HPDE6-E6E7 (cell line): ENCODE results near the gene ZCCHC17.

Experiments used
- DNase-seq: peaks from one replicate; pipeline ENCODE4 v3.0.0; 2011; ENCODE audit warnings: missing footprints; ENCODE audit errors: extremely low spot score

The ZCCHC17 gene

DNA sequence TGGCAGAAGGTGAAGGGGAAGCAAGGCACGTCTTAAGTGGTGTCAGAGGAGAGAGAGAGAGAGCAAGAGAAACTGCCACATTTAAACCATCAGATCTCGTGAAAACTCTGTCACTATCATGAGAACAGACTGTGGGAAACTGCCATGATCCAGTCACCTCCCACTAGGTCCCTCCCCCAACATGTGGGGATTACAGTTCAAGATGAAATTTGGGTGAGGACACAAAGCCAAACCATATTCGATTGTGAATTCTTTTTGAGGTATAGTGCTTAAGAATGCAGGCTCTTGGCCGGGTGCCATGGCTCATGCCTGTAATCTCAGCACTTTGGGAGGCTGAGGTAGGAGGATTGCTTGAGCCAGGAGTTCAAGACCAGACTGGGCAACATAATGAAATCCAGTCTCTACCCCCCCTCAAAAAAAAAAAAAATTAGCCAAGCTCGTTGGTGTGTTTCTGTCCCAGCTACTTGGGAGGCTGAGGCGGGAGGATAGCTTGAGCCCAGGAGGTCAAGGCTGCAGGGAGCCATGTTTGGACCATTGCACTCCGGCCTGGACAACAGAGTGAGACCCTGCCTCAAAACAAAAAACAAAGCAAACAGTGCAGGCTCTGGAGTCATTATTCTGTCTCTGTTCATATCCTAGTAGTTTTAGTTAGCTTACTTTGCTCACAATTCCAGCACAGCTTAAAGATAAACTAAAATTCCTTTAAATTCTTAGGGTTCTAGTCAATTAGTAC, 6.0 kb downstream of the ZCCHC17 start:
- DNase-seq = no peak

DNA sequence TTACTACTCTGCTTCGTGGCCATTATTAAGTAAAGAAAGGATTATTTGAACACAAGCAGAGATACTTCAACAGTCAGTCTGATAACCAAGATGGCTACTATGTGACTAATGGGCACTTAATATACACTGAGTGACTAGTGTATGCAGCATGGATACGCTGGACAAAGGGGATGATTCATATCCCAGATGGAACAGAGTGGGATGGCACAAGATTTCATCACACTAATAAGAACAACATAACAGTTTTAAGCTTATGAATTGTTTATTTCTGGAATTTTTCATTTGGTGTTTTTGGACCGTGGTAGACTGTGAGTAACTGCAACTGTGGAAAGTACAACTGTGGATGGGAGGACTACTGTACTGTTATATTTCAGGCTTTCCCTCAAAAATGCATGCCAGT, 9.4 kb downstream of the ZCCHC17 start:
- DNase-seq = peak; percentile 63

DNA sequence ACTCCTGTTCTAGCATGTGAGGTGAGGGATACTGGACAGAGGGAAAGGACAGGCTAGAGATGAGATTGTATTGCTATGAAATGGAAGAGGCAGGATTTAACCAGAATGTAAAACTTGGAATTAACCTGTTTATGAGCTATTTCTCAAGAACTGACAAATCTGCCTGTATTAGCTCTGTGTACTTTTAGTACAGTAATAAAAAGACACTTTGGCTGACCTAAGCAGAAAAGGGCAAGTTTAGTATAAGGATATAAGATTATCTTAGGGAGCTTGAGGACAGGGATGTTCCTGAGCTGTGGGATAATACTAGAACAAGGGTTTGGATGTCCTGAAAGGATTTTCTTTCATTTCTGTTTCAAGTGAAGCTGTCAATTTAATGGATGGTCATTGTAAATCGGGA, 11.2 kb downstream of the ZCCHC17 start:
- no peak for DNase-seq

DNA sequence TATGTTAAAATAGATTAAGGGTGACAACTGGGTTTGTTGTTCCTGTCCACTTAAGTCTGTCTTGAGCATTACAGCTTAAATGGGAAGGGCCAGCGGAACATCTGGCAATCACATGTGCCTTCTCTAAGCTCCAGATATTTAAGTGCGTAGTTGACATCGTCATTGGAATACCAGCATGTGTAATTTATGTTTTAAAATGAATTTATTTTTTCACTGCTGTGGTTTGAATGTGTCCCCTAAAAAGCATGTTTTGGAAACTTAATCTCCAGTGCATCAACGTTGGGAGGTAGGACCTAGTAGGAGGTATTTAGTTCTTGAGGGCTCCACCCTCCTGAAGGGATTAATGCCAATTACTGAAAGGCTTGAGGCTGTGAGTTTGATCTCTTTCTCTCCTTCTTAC, 13.4 kb downstream of the ZCCHC17 start:
- DNase-seq = no peak

DNA sequence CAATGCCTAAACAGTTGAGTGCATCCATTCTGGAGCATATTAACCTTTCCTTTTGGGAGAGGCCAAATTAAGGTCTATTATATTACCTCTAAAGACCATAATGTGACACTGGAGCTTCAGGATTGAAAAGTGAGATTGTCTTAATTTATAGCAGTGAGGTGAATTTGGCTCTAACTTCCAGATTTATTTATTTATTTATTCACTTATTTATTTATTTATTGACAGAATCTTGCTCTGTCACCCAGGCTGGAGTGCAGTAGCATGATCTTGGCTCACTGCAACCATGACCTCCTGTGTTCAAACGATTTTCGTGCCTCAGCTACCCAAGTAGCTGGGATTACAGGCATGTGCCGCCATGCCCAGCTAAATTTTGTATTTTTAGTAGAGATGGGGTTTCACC, 19.1 kb downstream of the ZCCHC17 start:
- DNase-seq = no peak

DNA sequence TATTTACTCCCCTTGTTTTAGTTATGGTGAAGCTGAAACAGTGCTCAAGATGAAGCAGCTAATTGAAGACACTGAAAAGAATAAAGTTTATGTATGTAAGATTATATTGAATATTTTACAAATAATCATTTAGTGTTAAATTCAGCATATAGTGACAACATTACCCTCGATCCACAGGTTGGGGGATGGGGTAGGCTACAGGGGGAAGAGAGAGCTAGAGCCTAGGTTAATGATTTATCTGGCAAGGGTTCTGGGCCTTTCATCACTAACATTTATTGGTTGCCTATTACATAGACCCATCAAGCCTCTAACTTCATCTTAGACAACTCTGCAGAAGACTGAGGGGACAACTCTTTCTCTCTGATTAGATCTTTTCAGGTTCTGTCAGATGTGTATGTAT, 21.3 kb downstream of the ZCCHC17 start:
- DNase-seq = no peak

DNA sequence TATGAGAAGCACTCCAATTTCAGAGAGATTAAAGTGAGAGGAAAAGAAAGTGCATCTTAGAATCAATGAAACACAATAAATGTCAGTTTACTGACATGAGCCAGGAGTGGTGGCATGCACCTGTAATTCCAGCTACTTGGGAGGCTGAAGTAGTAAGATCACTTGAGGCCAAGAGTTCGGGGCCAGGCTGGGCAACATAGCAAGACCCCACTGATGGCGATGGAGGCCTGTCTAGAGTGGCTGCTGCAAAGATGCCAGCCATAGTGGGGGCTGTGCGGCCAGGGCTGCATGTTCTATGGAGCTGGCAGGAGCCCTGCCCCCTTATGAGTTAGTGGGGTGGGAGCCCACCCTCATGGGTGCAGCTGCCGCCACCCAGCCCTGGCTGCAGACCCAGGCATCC, 27.3 kb downstream of the ZCCHC17 start:
- DNase-seq = no peak

DNA sequence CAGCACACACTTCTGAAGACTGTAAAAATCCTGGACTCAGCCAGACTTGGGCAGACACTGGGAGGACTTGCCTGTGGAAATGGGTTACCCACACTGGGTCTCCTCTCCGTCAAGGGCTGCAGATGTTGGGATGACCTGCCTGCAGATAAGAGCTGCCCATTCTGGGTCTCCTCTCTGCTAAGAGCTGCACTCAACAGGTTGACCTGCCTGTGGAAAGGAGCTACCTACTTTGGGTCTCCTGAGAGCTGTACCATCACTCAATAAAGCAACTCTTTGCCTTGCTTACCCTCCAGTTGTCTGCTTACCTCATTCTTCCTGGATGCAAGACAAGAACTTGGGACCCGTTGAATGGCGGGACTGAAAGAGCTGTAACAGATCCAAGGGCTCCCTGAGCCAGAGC, 28.2 kb downstream of the ZCCHC17 start:
- no peak for DNase-seq

DNA sequence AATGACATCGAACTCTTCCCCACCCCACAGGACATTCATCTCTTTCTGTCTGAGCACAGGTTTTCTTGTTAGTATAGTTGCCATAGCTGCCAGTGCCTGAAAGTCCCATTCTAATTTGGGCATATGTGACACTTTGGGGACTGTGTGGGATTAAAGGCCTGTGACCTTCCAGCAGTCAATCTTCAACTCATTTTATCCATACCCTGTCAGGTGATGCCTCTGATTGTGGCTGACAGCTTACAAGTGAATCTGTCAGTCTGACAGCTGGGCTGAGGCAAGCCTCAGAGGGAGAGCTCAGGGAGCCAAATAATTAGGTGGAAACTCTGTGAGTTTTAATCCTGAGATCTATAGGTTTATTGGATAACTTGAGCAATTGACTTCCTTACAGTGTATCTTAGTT, 29.6 kb downstream of the ZCCHC17 start:
- DNase-seq = no peak

DNA sequence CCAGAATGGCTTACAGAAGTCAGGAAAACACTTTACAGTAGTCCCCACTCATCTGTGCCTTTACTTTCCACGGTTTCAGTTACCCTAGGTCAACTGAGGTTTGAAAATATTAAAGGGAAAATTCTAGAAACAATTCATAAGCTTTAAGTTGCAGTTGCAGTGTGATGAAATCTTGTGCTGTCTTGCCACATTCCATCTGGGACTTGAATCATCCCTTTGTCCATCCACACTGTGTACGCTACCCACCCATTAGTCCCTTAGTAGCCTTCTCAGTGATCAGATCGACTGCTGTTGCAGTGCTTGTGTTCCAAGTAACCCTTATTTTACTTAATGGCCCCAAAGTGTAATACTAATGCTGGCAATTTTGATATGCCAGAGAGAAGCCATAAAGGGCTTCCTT, 30.5 kb downstream of the ZCCHC17 start:
- DNase-seq = no peak

DNA sequence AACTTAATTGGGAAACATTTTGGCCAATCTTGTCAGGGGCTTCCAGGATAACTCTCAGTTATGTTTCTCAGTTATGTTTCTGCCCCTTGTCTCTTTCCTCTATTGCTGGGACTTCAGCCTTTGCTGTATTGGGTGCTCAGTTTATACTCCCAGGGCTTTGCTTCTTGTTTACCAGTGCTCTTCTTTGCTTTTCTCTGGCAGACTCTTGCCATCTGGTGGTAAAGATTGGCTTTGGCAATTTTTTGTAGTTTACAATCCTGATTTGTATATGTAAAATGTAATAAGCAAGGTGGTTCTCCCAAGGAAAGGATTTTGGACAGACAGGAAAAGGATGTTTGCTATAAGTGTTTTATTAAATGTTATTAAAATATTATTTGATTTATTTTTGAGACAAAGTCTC, 38.2 kb downstream of the ZCCHC17 start:
- DNase-seq = peak; percentile 16

DNA sequence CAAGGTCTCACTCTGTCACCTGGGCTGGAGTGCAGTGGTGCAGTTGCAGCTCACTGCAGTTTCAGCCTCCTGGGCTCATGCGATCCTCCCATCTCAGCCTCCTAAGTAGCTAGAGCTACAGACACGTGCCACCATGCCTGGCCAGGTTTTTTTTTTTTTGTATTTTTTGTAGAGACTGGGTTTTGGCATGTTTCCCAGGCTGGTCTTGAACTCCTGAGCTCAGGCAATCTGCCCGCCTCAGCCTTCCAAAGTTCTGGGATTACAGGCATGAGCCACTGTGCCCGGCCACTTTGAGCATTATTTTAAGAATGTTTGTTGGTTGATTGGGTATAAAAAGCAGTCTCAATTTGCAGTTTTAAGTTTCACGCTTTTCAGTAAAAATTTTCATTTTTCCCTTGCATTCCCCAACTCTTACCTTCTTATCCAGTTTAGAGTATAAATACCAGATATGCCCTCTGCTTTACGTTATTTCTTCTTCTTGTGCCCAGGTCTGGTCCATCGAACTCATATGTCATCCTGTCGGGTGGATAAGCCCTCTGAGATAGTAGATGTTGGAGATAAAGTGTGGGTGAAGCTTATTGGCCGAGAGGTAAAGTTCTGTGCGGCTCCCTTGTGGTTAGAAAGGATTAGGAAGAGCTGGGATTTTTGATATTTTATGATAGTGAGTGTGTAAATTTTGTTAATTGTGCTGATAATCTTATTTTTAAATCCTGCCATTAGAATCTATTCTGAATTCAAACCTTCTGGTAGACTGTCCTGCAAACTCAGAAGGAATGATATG, 40.0 kb downstream of the ZCCHC17 start:
- DNase-seq = no peak

DNA sequence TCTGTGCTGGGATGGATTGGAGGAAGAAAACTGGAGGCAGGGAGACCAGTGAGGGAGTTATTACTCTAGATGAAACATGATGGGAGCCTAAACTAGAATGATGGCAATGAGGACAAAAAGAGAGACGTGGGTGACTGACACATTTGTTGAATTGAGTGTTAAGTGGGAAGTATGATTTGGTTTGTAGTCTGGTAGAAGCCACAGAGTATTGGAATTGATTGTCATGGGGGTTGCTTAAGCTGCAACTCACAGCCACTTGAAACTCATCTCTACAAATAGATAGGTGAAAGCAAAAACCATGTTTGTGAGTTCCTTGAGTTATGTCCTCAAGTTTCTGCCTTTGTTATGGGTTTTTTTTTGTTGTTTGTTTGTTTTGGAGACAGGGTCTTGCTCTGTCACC, 47.7 kb downstream of the ZCCHC17 start:
- no peak for DNase-seq

DNA sequence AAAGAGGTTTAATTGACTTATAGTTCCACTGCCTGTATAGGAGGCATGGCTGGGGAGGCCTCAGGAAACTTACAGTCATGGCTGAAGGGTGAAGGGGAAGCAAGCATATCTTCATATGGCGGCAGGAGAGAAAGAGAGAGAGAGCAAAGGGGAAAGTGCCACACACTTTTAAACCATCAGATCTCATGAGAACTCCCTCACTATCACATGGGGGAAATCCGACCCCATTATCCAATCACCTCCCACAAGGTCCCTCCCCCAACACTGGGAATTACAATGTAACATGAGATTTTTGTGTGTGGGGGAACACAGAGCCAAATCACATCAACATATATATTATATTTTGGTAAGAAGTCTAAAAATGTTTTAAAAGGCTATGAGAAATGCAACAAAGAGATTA, 48.8 kb downstream of the ZCCHC17 start:
- DNase-seq = no peak

DNA sequence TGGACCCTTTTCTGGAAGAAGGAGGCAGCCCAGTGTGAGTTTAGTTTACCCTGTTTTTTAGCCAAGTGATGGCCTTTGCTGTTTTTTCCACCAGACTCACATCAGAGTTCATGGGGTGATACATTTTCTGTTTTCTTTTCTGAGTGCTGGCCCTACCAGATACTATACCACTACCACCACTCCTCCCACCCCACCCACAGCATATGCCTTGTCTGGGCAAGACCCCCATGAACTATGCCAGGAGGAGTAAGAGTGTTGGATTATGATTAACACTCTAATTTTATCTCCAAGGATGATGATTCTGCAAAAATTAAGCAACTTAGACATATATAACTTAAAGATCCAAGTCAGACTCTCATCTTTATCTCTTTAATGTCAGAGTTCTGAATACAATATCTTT, 50.0 kb downstream of the ZCCHC17 start:
- no peak for DNase-seq

DNA sequence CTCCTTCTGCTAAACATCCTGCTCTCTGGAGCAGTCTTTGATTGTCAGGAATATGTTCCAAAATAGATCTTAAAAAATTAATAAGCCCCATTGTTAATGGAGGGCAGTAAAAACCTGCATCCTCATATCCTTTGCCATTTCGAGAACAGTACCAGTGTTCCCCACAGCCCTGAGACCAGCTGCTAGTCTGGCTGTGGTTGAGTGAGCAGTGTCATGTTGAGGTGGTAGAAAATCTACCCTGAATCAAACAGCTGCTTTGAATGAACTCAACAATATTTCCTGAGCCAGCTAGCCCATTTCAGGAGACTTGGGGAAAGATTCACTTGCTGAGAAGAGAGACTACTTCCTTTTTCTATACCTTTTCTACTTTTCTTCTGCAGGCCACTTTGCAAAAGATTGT, 51.6 kb downstream of the ZCCHC17 start:
- DNase-seq = no peak

DNA sequence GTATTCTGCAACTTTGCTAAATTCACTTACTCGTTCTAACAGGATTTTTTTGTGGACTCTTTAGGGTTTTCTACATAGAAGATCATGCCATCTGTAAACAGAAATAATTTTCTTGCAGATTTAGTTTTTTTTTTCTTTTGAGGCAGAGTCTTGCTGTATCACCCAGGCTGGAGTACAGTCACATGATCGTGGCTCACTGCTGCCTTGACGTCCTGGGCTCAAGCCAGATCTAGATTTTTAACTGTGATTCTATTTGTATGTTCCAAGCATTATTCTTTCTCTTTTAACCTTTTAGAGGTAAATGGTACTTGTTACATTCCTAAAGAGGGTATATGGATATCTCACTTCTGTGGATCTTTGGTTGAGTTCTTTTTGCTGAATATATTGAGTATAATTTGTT, 57.5 kb downstream of the ZCCHC17 start:
- DNase-seq = no peak

DNA sequence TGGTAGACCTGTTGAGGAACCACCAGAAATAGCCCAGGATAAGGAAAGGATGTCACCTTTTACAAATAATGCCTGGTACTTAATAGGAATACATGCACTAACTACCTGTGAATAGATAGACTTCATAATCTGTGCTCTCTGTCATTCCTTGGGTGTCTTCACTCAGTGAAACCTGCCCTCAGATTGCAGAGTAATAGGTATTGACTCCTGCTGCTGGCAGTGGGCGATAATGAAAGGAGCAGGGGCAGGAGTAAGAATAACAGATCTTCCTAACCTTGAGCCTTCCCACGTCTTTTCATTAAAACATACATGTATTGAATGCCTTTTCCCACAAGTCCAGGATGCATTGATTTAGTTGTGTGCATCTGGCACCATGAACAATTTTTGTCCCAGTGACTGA, 59.6 kb downstream of the ZCCHC17 start:
- DNase-seq = no peak

DNA sequence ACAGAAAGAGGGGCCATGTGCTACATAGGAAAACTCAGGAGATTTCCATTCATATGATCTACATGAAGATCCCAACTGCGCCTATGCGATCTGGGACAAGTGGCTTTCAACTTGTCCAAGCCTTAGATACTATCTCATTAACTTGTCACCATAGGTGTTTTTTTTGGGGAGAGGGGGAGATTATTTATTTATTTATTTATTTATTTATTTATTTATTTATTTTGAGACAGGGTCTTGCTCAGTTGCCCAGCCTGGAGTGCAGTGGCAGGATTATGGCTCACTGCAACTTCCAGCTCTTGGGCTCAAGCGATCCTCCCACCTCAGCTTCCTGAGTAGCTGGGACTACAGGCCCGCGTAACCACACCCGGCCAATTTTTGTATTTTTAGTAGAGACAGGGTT, 64.8 kb downstream of the ZCCHC17 start:
- DNase-seq = no peak

DNA sequence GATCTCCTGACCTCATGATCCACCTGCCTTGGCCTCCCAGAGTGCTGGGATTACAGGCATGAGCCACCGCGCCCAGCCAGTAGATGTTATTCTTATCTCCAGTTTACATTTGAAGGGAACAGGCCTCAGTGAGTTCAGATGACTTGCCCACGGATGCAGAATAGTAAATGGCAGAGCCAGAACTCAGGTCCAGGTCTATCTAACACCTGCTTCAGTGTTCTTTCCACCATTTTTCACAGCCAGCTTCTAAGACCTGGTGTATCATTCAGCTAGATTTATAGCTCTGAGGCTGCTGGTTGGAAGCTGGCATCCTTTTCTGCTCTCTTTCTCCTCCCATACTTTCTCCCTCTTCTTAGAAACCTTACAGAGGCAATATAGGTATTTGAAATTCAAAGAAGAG, 65.2 kb downstream of the ZCCHC17 start:
- no peak for DNase-seq

DNA sequence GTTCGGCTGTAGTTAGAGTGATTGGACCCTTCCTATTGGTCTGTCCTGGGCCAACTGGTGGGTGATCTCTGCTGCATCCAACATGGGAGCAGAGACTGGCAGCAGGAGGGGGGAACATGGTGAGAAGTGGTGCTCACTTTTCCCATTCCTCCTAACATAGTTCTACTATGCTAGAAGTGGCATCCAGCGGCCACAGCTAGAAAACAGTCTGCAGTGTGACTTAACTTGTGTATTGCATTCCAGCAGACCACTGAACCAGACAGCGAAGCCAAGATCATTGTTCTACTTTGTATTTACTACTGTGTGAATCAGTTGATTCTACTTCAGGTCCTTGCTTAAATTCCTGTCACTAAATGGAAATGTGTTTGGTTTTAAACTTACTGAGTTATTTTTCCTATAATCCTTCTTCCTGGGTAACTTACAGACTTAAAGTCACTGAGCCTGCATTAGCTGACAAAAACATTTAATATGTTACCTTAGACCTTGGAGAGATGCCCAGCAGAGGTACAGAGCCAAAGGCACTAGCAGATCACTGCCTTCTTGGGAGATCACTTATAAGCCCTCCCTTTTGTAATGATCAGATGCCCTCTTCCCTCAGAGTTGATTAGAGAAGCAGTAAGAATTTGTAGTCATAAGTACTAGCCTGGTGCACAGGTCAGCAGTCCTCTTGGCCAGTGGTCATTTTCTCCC, 67.9 kb downstream of the ZCCHC17 start:
- DNase-seq = no peak

DNA sequence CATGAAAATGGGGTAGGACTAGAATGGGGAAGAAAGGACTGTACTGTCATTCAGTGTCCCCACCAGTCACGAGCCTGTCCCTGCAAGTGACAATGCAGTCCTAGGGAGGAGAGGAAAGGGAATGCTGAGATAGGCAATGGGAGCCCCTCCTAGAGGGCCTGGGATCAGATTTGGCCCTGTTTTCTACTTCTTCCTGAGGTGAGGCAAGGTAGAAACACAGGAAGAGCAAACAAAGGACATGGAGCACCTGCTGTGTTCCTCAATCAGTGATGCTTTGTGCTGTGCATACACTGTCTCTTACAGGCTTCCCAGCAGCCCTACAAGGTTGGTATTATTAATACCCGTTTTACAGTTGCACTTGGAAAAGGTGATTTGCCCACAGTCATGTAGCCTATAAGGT, 70.0 kb downstream of the ZCCHC17 start:
- no peak for DNase-seq

DNA sequence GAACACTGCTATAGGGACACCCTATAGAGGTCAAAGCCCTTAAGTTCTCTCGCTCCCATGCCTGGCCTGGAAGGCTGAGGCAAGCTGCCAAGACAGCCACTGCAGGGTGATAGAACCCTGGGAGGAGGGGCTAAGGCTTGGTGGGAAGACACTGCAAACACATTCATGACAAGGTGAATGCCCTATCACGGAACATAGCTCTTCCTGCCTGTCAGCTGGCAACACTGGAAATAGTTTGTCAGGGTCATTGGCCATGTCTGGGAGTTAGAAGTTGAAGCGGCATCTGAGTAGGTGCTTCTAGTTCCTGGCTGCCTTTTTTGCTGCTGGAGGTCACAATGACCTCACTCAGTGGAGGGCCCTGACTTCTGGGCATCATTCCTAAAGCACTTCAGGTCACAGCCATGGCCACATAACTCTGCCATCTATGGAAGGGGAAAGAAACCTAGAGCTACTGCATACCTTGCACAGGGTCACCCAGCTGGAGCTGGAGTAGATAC, 71.8 kb downstream of the ZCCHC17 start:
- no peak for DNase-seq
